Measurements from ENCODE around the gene RND3.

RND3 gene

DNA sequence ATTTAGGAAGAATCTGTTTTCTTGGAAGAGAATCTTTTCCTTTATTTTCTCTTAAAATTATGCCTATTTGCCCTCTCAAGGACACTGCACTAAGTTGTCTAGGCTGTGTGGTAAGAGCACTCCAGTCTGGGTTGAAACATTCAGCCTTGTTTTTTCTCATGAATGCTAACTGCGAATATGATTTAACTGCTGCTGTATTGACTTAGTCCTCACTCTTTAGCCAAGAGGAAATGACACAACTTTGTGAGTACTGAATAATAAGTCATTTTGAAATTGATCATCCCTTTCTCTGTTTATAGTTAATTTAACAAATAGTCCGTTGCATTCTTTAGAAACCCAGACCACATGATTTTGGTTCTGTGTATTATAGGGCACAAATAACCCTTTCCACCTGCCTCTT, 4.5 kb upstream of the RND3 start:
- no peak for DNase-seq

DNA sequence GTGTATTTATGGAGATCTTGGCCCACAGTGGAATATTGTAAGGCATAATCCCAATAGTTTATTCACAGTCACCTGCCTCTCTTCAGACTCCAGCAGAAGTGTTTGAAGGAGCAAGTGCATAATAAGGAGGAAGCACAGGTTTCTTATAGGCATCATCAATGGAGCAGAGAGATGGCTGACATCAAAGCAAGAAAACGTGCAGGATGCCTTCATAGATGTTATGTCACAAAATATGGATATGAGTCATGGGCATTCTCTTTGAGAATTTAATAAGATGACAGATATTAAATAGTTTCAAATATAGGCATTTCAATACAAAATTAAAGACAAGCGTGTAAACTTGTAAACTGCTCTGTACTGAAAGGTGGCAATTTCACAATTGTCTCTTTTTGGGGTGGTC, 4.0 kb upstream of the RND3 start:
- no peak for DNase-seq

DNA sequence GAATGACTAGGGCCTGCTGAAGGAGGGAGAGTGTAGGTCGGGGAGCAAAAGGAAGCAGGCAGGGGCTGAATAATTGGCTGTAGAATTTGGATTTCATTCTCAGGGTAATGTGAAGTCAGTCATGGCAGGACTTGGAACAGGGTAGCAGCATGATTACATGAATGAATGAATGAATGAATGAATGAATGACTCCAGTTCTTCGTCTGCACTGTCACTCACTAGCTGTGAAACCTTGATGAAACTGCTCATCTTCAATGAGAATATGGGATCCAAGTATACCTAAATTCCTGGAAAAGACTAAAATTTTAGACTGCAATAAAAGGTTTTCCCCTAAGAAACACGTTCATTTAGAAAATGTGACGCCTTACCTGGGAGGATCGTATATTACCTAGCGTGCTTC, 3.0 kb upstream of the RND3 start:
- DNase-seq, result no peak

DNA sequence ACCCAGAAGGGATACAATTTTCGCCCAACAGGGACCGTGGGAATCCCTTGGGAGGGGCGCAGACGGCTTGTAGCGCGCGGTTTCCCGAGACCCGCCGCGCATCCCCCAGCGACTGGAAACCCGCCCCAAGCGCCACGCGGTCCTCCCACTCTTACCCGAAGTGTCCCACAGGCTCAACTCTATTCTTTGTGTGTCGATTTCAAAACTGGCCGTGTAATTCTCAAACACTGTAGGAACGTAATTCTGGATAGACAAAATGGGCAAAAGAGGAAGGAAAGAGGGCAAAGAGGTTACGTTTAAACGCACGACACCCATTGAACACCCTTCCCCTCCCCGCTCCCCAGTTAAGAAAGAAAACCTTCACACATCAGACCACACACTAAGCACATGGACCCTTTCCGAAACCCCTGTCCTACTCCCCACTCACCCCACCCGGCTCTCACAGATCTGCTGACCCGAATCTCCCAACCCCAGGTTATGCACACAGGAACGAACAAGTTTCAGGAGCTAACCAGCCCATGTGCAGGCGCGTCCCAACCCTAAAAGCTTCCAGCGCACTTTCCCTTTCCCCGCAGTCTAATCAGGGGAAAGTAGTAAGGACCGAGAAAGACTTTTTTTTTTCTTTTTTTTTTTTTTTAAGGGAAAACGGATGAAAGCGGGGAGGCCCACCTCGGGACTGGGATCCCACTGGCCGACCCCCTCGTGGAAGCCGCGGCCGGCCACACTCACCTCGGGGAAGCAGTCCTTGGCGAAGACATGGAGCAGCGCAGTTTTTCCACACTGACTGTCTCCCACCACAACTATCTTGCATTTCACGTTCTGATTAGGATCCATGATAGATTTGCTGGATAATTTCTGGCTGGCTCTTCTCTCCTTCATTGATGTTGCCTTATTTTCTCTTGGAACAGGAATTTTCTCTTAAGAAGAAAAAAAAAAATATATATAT, 655 bp downstream of the RND3 start:
- DNase-seq, result no peak

- DNase-seq, result no peak
These were observed 1.5 kb downstream of the RND3 start for GRCh38 chr2:150485871-150486538.

GRCh38 chr2:150485114-150485870, 2.2 kb downstream of the RND3 start:
- DNase-seq, result peak; percentile 16

DNA sequence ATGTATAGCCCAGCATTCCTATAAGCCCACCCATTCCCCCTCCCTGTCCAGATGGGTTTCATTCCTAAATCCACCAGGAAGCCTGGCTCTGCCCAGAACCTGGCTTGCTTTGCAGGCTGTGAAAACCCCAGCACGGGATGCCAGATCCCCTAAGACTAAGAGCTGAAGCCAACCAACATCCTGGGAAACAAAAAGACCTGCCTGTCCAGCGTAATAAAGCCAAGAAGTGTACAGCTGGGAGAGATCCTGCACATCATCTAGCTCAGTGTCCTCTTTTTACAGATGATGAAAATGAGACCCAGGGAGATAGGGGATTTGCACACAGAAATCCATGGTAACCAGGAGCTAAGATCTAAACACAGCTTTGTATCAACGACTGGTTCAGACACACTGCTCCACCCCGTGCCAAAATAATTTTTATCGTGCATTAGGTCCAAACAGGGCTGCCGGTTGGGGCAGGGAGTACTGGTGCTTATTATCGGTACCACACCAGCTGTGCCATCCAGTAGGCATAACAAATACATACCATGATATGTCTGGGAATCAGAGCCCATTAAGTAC, 2.9 kb downstream of the RND3 start:
- DNase-seq, result no peak

DNA sequence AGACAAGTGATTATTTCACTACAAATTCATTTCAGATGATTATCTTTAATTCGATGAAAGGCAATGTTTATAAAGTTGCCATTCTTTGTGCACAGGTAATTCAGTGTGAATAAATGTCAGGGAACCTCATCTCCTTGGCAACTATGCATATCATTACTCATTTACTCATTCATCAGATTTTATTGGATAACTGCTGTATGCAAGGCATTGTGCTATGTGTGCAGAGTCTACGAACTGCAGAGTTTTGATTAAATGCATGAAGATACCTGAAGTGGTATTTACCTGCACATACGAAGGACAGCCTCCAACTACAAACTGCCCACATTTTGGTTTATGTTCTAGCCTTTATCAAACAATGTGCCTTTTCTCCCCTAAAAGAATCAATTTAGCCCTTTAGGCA, 3.5 kb downstream of the RND3 start:
- DNase-seq, result no peak

- DNase-seq, result no peak
These were observed 3.9 kb downstream of the RND3 start for GRCh38 chr2:150483532-150483931.

DNA sequence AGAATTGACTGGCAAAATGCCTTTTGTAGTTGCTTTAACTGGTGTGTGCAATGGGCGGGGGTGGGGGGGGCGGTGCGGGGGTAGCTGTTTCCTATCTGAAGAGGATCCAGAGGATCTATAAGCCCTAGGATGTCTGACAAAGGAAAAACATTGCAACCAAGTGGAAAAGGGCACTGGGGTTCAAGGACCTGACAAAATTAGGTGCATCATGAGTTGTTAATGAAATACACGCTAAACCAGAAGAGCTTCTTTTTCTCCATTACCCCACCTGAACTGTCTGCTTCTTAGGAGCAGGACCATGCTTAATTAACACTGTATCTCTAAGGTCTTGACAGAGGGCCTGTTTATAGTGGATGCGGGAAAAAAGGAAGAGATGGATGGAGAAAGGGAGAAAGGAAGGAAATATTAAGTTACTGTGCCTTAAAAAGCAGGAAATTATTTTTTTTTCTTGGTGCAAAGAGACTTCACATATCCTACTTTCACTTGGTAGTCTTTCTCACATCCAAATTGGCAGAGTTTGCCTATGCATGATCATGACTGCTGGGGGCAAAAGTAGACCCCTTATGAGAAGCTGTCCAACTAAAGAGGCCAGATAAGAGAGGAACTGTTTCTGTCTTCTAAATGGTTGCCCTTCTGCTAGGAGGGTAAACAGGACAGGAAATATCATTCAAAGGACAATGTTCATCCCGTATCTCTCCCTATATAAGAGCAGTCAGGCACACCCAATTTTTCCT, 4.6 kb downstream of the RND3 start:
- no peak for DNase-seq

GRCh38 chr2:150482111-150482510, 5.4 kb downstream of the RND3 start:
- no peak for DNase-seq

DNA sequence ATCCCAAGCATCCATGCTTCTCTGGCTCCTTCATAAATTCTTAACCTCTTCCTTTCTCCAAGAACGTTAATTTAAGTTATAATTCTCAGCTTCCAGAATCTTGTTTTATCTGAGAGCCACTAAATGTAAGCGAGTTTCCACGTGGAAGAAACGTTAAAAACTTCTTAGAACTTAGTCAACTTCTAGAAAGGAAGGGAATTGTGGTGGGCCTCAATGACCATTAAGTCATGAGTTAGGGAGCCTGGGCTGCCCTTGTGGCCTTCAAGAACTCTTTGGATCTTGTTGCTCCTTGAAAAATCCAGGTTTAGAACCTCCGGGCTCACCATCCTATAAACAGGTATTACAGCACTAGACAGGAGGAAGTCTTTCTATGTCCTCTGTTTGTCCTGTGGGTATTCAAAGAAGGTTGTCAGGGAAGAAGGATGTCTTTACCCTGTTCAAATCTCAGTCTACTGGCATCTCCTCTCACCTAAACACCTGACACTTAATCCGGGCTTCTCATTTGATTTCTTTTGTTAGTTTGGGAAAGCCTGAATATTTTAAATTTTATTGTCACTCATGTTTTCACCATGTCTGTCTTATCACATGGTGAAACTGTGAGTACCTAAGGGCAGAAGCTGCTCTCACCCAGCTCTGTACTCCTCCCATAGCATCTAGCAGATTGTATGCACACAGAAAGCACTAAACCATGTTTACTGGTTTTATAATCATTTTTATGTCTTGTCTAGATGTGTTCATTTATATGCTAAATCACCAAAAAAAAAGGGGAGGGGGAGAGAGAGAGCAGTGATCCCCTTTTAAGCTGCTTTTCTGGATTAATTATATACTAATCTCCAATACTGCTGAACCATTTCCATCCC, 6.3 kb downstream of the RND3 start:
- no peak for DNase-seq

DNA sequence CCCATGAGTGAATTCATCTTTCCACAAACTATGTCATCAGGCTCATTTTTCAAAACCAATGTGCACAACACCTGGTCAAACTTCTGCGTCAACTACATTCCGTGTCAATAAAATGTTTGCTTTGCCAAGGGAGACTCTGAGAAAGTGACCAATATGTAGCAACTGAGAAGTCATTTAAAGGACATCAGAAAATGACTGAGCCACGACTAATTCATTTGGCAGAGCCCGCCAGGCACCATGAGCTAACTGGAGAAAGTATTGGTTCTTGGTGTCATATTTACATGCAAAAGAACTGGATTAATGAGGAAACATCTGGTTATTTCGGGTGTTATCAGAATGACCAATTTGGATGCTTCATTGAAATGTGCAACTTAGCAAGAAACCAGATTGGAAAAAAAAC, 7.2 kb downstream of the RND3 start:
- no peak for DNase-seq

DNA sequence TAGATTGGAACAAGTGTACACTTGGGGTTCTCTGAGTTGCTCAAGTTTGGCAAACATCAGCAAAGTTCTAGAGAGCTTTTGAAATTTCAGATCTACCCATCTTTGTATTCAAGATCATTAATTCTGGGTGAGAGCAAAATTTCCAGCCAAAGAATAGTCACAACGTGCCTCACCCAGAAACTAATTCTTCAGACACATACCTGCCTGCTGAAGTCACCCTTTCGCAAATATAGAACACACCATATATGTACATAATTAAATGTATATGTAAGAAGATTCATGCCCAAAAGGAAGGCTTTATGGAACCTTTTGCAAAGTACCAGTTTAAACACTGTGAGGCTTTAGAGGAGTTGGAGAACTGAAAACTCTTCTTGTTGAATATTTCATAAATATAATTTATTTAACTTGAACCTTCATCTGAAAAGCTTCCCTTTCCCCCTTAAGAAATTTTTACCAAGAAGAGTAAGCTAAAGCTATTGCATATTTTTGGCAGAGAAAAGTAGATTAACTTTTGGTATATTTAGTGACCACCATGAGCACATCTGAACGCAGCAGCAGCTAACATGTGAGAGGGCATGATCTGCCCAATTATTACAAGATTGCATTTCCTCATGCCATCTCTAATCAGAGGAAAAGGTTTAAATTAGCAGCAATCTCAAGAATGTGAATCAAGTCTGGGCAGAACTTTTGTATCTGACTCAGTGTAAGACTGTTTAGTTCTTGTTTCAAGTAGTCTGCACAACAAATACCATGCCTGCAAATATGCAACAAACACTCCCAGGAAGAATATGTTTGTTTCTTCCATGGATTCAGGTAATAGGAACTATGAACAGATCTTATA, 8.2 kb downstream of the RND3 start:
- DNase-seq, result no peak

DNA sequence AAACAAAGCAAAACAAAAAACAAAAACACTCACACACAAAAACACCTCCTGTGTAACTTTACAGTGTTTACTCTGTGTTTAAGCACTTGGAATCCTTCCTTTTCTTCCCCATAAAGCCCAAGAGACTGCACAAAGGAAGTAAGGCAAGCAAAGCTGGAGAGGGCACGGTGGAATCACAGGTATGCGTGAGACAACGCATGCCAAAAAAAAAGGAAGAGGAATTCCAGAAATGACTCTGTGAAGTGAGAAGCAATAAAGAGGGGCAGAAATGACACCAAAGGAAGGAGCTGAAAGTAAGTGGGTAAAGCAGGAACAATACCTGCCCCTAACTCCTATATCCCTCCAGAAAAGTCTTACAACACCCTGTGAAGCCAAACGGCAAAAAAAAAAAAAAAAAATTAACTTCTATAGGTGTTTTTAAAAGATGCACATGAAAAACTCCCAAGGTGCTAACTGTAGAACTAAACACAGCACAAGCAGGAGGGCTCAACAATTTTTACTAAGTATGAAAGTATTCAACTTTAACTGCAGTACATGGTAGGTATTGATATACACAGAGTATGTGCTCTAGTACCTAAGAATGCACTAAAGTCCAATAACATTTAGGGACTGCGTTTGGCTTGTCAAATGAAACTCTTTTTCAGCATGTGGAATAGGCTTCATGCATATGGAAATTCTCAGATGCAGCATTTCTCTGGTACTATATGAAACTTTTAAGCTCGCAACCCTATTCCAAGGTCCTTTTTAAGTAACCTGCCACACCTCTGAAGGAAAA, 9.1 kb downstream of the RND3 start:
- no peak for DNase-seq

DNA sequence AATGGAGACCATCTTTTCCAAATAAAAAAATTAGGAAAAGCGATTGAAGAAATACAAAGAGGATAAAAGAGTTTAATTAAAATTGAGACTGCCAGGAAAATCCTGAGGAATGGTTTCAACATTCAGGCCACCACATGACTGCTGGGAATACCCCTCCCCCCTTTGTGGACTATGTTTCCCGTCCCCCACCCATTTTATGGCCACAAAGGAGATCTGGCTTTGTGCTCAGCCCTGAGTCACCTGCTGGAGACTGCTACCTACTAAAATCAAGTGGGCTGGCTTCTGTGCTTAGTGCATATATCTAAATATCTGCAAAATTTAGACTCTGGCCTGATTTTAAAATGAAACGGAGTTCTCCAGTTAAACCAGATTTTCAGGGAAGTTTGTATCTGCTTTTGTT, 10.1 kb downstream of the RND3 start:
- DNase-seq, result no peak

DNA sequence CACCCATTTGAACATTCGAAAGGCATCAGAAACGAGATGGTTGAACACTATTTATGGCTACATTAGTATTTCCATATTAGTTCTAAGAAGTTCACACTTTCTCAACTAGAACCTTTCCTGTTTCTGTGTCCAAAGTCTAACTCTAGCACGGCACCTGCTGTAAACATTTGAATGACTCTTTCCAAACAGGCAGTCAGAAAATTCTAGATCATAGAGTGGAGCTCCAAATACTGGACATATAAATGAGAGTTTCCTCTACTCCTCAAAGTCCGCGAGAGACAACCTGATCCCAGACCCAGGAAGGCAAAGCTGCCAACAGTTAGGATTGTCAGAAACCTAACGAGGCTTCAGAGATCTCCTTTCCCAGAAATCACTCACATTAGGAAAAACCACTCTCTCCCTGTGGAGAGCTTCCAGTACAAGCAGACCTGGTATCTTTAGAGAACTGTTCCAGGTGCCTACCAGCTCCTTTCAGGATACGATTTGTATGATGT, 10.6 kb downstream of the RND3 start:
- no peak for DNase-seq

DNA sequence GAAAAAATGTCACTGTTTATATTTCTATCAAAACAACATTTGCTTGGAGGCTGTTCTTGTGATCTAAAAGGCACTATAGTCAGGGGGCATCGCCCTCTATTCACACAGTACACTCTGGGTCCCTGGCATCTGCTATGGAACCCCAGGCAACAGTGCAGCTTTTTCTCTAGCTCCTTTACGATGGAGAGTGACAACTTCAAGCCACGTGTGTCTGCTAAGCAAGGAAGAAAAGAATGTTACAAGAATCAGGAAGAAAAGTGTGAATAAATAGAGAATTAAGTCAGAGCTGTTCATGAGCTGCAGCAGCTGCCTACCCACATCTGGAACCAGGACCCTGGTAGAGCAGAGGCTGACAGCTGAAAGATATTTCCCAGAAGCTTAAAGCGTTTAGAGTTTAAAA, 11.2 kb downstream of the RND3 start:
- DNase-seq, result no peak

DNA sequence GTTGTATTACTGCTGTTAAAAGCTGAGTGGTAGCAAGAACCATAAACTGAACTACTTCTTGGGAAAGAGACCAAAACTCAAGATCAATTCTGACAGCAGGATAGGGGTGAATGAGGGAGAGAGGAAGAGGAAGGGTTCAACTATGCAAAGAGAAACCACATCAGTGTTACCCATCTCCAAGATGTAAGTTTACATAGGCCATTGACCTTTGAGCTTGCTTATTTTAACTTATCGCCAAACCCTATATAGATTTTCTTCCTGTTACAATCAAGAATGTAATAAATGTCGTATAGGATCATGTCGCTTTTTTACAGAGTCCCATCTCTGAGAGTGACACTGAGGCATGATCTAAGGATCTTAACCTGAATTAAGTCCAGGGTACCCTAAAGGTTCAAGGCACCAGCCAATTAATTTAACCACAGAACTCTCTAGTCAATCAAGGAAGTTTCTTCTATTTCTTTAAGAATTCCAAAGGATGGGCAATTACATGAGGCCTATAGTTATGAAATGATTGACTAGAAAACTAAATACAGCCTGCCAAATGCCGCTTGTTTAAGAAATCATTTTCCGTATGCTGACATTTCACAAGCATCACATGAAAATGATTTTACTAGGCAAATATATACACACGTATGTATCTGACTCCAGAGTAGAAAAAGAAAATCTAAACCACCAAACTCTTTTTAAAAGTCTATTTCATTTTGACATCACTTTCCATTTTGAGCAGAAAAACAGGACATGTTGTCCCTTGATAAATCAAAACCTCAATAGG, 11.8 kb downstream of the RND3 start:
- DNase-seq, result no peak
